DND-41 (cell line): Measurements from ENCODE around the gene FAM13A.

Experiments
- EZH2 ChIP-seq: IDR thresholded peaks from 3 replicates; pipeline ENCODE4 v1.6.1; 2012; ENCODE audit warnings: borderline replicate concordance, low read depth, mild to moderate bottlenecking, moderate library complexity, low read length, inconsistent platforms; ENCODE audit not compliant: severe bottlenecking
- TF ChIP-seq, protein P1 (sequence below): IDR thresholded peaks from 2 replicates; pipeline ENCODE4 v1.5.1; 2012; ENCODE audit warnings: borderline replicate concordance, low read length, moderate library complexity, mild to moderate bottlenecking; ENCODE audit not compliant: poor library complexity, severe bottlenecking; ENCODE audit errors: extremely low read depth

DNA sequence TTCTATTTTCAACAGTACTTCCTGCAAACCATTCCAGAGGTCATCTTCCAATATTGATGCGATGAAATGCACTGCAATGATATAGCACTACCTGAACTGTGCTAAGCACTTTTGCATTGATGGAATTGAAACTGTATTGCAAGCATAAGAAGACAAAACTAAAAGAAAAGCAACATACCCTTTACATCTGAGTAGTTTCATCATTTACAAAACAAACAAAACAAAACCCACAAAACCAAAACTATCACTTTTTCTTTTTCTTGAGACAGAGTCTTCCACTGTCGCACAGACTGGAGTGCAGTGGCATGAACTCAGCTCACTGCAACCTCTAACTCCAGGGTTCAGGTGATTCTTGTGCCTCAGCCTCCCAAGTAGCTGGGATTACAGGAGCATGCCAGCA, 239.2 kb downstream of the FAM13A start:
- TF ChIP-seq, protein P1, sequence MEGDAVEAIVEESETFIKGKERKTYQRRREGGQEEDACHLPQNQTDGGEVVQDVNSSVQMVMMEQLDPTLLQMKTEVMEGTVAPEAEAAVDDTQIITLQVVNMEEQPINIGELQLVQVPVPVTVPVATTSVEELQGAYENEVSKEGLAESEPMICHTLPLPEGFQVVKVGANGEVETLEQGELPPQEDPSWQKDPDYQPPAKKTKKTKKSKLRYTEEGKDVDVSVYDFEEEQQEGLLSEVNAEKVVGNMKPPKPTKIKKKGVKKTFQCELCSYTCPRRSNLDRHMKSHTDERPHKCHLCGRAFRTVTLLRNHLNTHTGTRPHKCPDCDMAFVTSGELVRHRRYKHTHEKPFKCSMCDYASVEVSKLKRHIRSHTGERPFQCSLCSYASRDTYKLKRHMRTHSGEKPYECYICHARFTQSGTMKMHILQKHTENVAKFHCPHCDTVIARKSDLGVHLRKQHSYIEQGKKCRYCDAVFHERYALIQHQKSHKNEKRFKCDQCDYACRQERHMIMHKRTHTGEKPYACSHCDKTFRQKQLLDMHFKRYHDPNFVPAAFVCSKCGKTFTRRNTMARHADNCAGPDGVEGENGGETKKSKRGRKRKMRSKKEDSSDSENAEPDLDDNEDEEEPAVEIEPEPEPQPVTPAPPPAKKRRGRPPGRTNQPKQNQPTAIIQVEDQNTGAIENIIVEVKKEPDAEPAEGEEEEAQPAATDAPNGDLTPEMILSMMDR = no peak
- no peak for TF ChIP-seq EZH2
